SK-N-SH (cell line): ENCODE results near the gene TUBB8. TPM values are rescaled to one million over a fixed set of nuclear protein-coding genes. Genes with fewer than 3 reads are reported as not detected.

Source experiments
- CTCF ChIA-PET: fragments of 300-600, 350-600 bp; formaldehyde crosslinking; extraction: SDS; loops from one replicate; lab custom pipeline; 2021; lab: Yijun Ruan, JAX
- POLR2A ChIA-PET: fragments of 350-600 bp; sonication (Branson Sonifier 250); formaldehyde crosslinking; extraction: SDS; loops from one replicate; lab custom pipeline; 2020; ENCODE audit warnings: antibody characterized with exemption, inconsistent platforms; lab: Yijun Ruan, JAX
- DNase-seq: peaks from one replicate; pipeline ENCODE4 v3.0.0; 2012
- H2AFZ ChIP-seq: fragments of 200-600 bp; sonication (generic); 2 replicates; pipeline ENCODE4 v1.8.1; 2016; ENCODE audit warnings: antibody characterized with exemption, mild to moderate bottlenecking, low read depth
- H3F3A ChIP-seq: fragments of 200-600 bp; sonication (generic); replicated peaks from 2 replicates; pipeline ENCODE3; 2016; ENCODE audit warnings: antibody characterized with exemption, mild to moderate bottlenecking; ENCODE audit not compliant: insufficient read depth
- H3K27ac ChIP-seq, 2 experiments: fragments of 200-500 bp in 1 of 2; fragments of 200-600 bp in 1 of 2; sonication (Bioruptor generic) in 1 of 2; sonication (generic), shearing (Covaris generic) in 1 of 2; 2 replicates each; pipeline versions ENCODE4 v1.5.1 to v1.6.1; 2014 to 2016; ENCODE audit warnings: low read depth in 2 of 2, inconsistent platforms in 1 of 2, low read length in 1 of 2, mild to moderate bottlenecking in 1 of 2, mixed read lengths in 1 of 2
- H3K27me3 ChIP-seq: fragments of 200-600 bp; sonication (generic), shearing (Covaris generic); 2 replicates; pipeline ENCODE4 v1.6.1; 2016; ENCODE audit warnings: mixed run types; ENCODE audit not compliant: insufficient read depth
- H3K36me3 ChIP-seq, 2 experiments: fragments of 200-500 bp in 1 of 2; fragments of 200-600 bp in 1 of 2; sonication (Bioruptor generic) in 1 of 2; sonication (generic) in 1 of 2; replicated peaks in 1 of 2; 2 replicates each; pipeline versions ENCODE3 to v1.5.1; 2014 to 2016; ENCODE audit warnings: low read length in 1 of 2, mild to moderate bottlenecking in 1 of 2; ENCODE audit not compliant: insufficient read depth in 2 of 2, control insufficient read depth in 1 of 2
- H3K4me1 ChIP-seq, 2 experiments: fragments of 200-500 bp in 1 of 2; fragments of 200-600 bp in 1 of 2; sonication (Bioruptor generic) in 1 of 2; sonication (generic), shearing (Covaris generic) in 1 of 2; 2 replicates each; pipeline versions ENCODE4 v1.5.1 to v1.6.1; 2014 to 2016; ENCODE audit warnings: low read depth in 1 of 2, low read length in 1 of 2, mixed run types in 1 of 2; ENCODE audit not compliant: insufficient read depth in 2 of 2, control insufficient read depth in 1 of 2
- H3K4me2 ChIP-seq: fragments of 200-600 bp; sonication (generic), shearing (Covaris generic); 2 replicates; pipeline ENCODE4 v1.6.1; 2017; ENCODE audit warnings: mixed run types
- H3K4me3 ChIP-seq, 2 experiments: fragments of 200-500 bp in 1 of 2; fragments of 200-600 bp in 1 of 2; sonication (Bioruptor generic) in 1 of 2; sonication (generic), shearing (Covaris generic) in 1 of 2; 2 replicates each; pipeline versions ENCODE4 v1.5.1 to v1.8.1; 2014 to 2016; ENCODE audit warnings: low read depth in 2 of 2, inconsistent platforms in 1 of 2, low read length in 1 of 2, mild to moderate bottlenecking in 1 of 2, mixed read lengths in 1 of 2, moderate library complexity in 1 of 2
- H3K79me2 ChIP-seq: fragments of 200-600 bp; sonication (generic); 2 replicates; pipeline ENCODE4 v1.8.1; 2017; ENCODE audit warnings: mild to moderate bottlenecking; ENCODE audit not compliant: insufficient read depth
- H3K9ac ChIP-seq: fragments of 200-600 bp; sonication (generic); 2 replicates; pipeline ENCODE4 v1.6.1; 2017; ENCODE audit warnings: mixed run types
- H3K9me2 ChIP-seq: fragments of 200-600 bp; sonication (generic); 2 replicates; pipeline ENCODE4 v1.6.1; 2017; ENCODE audit warnings: mixed run types
- H3K9me3 ChIP-seq: fragments of 200-600 bp; sonication (generic); 2 replicates; pipeline ENCODE4 v1.6.1; 2017; ENCODE audit warnings: mixed run types, mild to moderate bottlenecking, moderate library complexity
- H4K20me1 ChIP-seq: fragments of 200-600 bp; sonication (generic); 2 replicates; pipeline ENCODE4 v1.6.1; 2017; ENCODE audit warnings: mild to moderate bottlenecking, mixed run types; ENCODE audit not compliant: insufficient read depth
- CTCF ChIP-seq: fragments of 200-600 bp; sonication (generic); IDR thresholded peaks from 2 replicates; pipeline ENCODE4 v1.6.1; 2017; ENCODE audit warnings: antibody characterized with exemption, mild to moderate bottlenecking, moderate library complexity
- ELF1 ChIP-seq: IDR thresholded peaks from 2 replicates; pipeline ENCODE4 v1.4.0; 2012
- EP300 ChIP-seq, 2 experiments: IDR thresholded peaks; 2 replicates each; pipeline versions ENCODE4 v1.4.0 to v1.6.1; 2012; ENCODE audit warnings: borderline replicate concordance in 1 of 2, low read depth in 1 of 2, low read length in 1 of 2
- FOXJ3 ChIP-seq: sonication (generic); formaldehyde crosslinking; IDR thresholded peaks from 2 replicates; pipeline ENCODE4 v1.5.1; 2020; ENCODE audit warnings: mild to moderate bottlenecking, missing genetic modification reagents
- IRF3 ChIP-seq: fragments of 150-350 bp; IDR thresholded peaks from 2 replicates; pipeline ENCODE4 v1.6.1; 2016; ENCODE audit warnings: mild to moderate bottlenecking, low read depth, low read length
- JUND ChIP-seq: IDR thresholded peaks from 2 replicates; pipeline ENCODE4 v1.4.0; 2012
- PBX3 ChIP-seq: IDR thresholded peaks from 2 replicates; pipeline ENCODE4; 2012
- RXRA ChIP-seq: IDR thresholded peaks from 2 replicates; pipeline ENCODE4 v1.4.0; 2012; ENCODE audit warnings: low read depth, mild to moderate bottlenecking, borderline replicate concordance
- TAF1 ChIP-seq: IDR thresholded peaks from 2 replicates; pipeline ENCODE4 v1.6.1; 2012; ENCODE audit warnings: low read depth, mild to moderate bottlenecking, low read length, moderate library complexity, borderline replicate concordance
- TCF12 ChIP-seq: IDR thresholded peaks from 2 replicates; pipeline ENCODE4 v1.4.0; 2012
- USF1 ChIP-seq: IDR thresholded peaks from 2 replicates; pipeline ENCODE4 v1.4.0; 2012; ENCODE audit warnings: low read depth, borderline replicate concordance
- USF2 ChIP-seq: fragments of 150-350 bp; IDR thresholded peaks from 2 replicates; pipeline ENCODE4 v1.6.1; 2017; ENCODE audit warnings: antibody characterized with exemption, low read length, low read depth, borderline replicate concordance
- YY1 ChIP-seq: IDR thresholded peaks from 2 replicates; pipeline ENCODE4 v1.4.0; 2012; ENCODE audit warnings: low read depth, mild to moderate bottlenecking
- WGBS: methylation state at CpG from one replicate; pipeline ENCODE4 v1.1.6; 2017; ENCODE audit warnings: low lambda C conversion rate; 5-methylcytosine and 5-hydroxymethylcytosine counted together
- polyA plus RNA-seq, 3 experiments: library from polyadenylated mRNA; depleted of rRNA; stranded (reverse); fragments of >200 nt; gene quantifications; 2 replicates each; pipeline ENCODE4 v1.2.3, GENCODE V29; 2012

The TUBB8 gene
- polyA plus RNA-seq, 1 of the 3 experiments (the other 2 are of a cell fraction): 0.13 TPM

DNA sequence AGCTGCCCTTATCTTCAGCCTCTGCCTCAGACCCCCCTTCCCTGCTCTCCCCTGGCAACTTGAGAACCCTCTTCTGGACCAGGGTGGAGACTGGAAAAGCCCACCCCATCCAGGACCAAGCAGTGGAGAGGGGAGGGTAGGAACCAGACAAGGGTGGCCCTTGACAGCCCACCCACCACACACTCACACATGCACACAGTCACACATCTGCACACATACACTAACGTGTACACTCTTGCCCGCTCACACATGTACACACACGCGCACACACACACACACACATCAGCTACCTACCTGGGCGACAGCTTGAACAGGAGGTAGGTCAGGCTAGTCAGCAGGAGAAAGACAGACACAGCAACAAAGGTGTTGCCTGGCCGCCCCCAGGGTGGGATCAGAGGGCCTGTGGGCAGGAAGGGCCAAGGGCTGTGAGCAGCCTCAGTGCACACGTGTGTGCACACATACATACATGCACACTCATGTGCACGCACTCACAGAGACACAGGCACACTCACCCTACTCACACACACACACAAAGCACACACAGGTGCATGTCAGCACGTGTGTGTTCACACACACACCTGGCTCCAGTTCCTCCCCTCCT, 34.9 kb upstream of the TUBB8 start:
- Histone ChIP-seq H3K79me2 (no peaks in the 10 kb centered on the region), H3K27me3 (no peaks in the 10 kb centered on the region; the same call in 1 of the 2 replicates), H3F3A (no peaks in the 10 kb centered on the region), H3K4me3 (no peak overlapping the region), H3K36me3 (no peaks in the 10 kb centered on the region), H3K4me1 (peaks cover 0 to 13% of the 10 kb centered on the region in 2 experiments; a peak in 1 of 4 replicates), H3K27ac (no peak overlapping the region), H4K20me1 (no peaks in the 10 kb centered on the region), H3K9me3 (no peaks in the 10 kb centered on the region), H3K9ac (no peak overlapping the region), H3K9me2 (no peaks in the 10 kb centered on the region), H3K4me2 (no peak overlapping the region), H2AFZ (no peak overlapping the region)
- TF ChIP-seq PBX3 (no peak), JUND (no peak), FOXJ3 (CRISPR knock-in tag) (no peak), YY1 (no peak), TCF12 (no peak), EP300 (IDR thresholded peaks at IDR 0.05; ENCODE audit: borderline replicate concordance in 1 of 2, low read depth in 1 of 2, low read length in 1 of 2) (no peak), RXRA (no peak), CTCF (no peak), USF2 (no peak), TAF1 (no peak)
- DNase-seq: no peak
- ChIA-PET POLR2A (no interaction called here), CTCF (interaction anchor here (5.5 kb wide), 1 partner anchor 8 kb away, joined by 23 read pairs; no protein-coding TSS in a partner anchor)
- WGBS: 56% methylated on average over 4 of the region's 9 CpGs

DNA sequence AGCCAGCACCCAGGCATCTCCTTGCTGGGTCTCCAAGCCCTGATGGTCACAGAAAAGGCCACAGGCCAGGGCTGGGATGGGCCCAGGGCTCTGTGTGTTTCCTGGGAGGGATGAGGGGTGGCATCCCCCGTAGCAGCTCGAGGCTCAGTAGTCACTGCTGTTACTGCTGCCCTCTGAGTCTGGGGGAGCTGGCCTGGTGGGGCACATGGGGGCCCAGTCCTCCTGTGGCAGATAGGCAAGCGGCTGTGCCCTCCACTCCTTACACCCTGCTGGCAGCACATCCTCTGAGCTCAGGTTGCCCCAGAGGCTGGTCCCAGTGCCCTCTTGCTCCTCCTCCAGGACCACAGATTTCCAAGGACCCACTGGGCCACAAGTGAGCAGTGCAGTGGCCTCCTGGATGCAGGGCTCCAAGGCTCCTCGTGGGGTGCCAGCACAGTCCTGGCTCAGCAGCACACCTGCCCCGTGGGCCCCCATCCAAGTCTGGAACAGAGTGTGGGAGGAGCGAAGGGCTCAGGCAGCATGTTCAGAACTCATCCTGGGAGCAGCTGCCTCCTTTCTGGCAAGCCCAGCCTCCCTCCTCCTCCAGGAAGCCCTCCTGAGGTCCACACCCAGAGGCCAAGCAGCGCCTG, 31.5 kb upstream of the TUBB8 start:
- 35% methylated on average over 6 of the region's 7 CpGs for WGBS
- TF ChIP-seq RXRA (no peak), ELF1 (no peak), USF1 (no peak), IRF3 (no peak)
- H3K79me2 ChIP-seq: no peaks in the 10 kb centered on the region
- H3K4me2 ChIP-seq: no peak overlapping the region
- no peaks in the 10 kb centered on the region for H3K9me3 ChIP-seq
- ChIA-PET CTCF (no interaction called here), POLR2A (no interaction called here)
- DNase-seq: no peak
- H4K20me1 ChIP-seq: no peaks in the 10 kb centered on the region
- no peaks in the 10 kb centered on the region; the same call in 1 of the 2 replicates for H3K27me3 ChIP-seq
- H3K9me2 ChIP-seq: no peaks in the 10 kb centered on the region
- no peak overlapping the region for H3K9ac ChIP-seq
- no peak overlapping the region for H3K27ac ChIP-seq
- H3K36me3 ChIP-seq: no peaks in the 10 kb centered on the region
- peaks cover 0 to 2% of the 10 kb centered on the region in 2 experiments; a peak in 1 of 4 replicates for H3K4me1 ChIP-seq
- no peak overlapping the region for H3K4me3 ChIP-seq
- H2AFZ ChIP-seq: no peak overlapping the region
- H3F3A ChIP-seq: no peaks in the 10 kb centered on the region
